ENCODE results near the gene MIOX.
A peak's percentile ranks its signal among the peaks of the same experiment; 100 is the strongest.

The MIOX gene

GRCh38 chr22:50456026-50456425, 30.6 kb upstream of the MIOX start:
- DNase-seq, result no peak

DNA sequence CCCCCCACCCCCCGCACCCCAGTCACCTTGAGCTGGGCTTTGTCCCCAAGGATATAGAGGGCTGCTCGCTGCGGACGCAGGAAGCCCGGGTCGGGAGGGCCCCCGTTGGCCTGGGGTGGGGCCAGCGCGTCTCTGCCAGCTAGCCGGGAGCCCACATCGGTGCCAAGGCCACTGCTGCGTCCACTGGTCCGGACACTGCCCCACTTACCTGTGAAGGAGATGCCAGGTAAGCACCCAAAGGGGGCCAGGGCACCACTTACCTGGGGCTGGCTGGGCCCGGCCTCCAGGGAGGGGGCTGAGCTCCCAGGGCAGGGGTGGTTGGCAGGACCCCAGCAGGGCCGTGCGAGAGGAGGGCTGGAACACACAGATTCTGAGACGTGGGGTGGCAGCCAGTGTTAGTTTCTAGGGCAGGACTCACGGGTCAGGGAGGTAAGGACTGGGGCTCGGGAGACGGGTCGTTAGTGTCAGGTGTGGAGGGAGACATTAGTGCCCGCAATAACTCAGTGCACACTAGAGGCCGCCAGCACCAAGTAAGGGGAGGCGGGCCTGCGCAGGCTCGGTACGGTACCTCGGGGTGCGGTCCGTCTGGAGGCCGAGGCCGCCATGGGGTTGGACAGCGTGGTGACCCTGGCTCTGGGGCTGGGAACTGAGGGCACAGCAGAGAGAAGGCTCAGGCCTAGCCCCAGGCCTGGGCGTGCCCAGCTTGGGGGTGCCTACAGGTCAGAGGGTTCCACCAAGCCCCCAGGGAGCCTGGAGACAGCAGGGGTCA, 30.0 kb upstream of the MIOX start:
- no peak for DNase-seq

DNA sequence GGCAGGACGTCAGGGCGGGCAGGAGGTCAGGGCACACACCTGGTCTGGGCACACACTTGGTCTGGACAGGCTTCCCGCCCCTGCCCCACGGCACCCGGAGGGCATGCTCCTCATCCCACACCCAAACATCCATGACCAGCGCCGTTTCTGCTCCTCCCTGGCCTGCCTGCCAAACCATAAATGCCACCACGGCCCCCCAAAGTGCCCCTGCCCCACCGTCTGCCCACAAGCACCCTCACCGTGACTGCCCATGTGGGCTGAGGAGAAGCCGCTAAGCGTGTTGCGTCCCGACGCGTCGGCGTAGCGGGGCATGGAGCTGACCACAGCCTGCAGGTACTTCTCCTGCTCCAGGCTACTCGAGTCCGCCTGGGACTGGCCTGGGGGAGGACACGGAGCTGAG, 27.6 kb upstream of the MIOX start:
- no peak for DNase-seq

- no peak for DNase-seq
Measured at GRCh38 chr22:50459496-50460140, 27.0 kb upstream of the MIOX start.

DNA sequence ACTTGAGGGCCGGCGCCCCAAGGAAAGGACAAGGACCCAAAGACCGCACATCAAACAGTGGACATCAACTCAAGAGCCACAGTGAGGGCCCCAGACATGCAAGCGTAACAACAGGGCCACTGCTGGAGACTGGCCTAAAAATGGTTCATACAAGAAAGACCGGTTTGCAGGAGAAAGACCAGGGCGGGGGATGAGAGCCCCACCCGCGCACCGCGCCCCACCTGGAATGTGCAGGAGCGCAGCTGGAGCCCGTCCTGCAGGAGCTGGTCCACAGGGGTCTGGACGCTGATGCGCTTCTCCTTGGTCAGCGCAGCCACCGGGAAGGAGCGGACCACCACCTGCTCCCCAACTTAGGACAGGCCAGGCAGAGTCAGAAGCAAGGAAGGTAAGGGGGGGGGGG, 25.7 kb upstream of the MIOX start:
- DNase-seq, result no peak

DNA sequence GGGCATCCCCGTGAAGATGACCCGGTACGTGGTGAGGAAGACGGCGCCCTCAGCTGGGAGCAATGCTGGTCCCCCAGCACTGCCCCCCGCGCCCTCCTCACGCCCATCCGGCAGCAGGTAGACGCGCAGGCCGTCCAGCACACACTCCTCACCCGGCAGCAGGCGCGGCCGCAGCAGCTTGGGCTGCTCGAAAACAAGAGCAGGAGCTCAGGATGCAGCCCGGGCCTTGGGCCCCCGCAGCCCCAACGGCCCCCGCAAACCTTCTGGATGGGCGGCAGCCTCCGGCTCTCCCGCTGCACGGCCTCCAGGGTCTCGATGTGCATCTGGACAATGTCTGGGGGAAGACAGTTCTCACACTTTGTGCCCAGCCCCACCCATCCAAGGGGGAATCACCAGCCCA, 25.1 kb upstream of the MIOX start:
- no peak for DNase-seq

DNA sequence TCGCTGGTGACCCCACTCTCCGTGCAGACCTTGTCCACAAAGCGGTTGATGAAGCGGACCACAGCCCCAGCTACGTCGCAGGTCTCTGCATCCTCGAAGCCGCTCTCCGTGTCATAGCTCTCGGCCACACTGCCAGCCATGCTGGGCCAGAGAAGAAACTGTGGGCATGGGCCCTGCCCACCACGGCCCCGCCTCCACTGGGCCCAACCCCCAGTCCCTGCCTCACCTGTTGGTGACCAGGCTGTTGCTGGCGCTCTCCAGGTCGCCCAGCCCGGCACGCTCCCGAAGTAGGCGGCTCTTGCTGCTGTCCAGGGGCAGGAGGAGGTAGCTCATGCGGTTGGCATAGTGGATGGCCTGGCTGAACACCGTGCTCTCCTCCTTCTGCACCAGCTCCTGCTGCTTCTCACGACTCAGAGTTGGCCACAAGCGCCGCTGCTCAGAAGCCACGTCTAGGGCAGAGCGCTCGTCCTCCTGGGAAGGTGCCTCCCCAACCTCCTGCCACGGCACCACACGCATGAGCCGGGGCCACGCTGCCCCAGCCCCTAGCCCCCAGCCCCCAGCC, 24.6 kb upstream of the MIOX start:
- no peak for DNase-seq

DNA sequence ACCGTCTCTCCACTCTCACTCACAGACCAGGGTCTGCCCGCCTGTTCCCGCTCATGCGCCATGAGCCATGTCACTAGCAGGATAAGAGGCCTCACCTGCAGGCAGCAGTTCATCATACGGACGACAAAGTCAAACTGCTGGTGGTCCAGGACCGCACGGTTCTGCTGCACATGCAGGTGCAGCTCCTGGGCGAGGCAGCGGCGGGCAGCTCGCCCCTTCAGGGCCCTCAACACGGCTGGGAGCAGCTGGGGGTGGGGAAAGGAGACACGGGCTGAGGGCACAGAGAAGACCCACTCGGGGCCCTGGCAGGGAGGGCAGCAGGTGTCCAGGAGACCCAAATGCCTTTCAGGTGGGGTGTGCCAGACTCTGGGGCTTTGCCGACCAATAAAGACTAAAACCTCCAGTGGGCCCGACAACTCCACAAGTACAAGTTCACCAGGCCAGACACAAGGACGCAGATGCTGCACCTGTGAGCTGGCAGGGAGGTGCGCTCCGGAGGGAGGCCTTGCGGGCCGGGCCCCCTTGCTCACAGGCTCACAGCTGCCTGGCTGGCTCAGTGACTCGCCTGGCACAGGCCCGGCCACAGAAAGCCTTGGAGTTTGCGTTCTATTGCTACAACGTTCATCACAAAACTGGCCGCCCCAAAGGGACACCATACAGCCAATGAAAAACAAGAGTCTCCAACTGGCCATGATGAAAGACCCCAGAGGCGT, 23.3 kb upstream of the MIOX start:
- DNase-seq, result no peak

DNA sequence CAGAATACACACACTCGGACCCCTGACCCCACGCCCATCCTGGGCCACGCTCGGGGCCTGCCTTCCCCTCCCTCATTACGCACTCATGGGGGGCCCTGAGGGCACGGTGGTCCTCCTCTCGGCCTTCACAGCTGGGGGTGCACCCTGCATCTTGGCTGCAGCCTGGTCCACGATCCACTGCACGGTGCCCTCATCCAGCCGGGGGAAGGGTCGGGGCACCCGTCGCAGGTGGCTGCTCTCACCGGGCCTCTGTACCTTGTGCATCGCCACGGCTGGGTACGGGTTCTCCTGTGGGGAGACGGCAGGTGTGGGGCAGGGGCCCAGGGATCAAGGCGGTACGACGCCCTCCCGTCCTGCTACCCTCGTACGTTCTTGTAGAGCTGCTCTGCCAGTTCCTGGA, 22.2 kb upstream of the MIOX start:
- no peak for DNase-seq

GRCh38 chr22:50465066-50465930, 21.4 kb upstream of the MIOX start:
- DNase-seq, result no peak

GRCh38 chr22:50467341-50467740, 19.3 kb upstream of the MIOX start:
- DNase-seq, result no peak

GRCh38 chr22:50467773-50468440, 18.8 kb upstream of the MIOX start:
- no peak for DNase-seq

- DNase-seq, result no peak
Measured at GRCh38 chr22:50468626-50469025, 18.0 kb upstream of the MIOX start.

GRCh38 chr22:50469377-50470305, 17.0 kb upstream of the MIOX start:
- peak; percentile 32 for DNase-seq

GRCh38 chr22:50470491-50470890, 16.2 kb upstream of the MIOX start:
- DNase-seq, result no peak

GRCh38 chr22:50471197-50471847, 15.3 kb upstream of the MIOX start:
- no peak for DNase-seq

- DNase-seq, result no peak
Measured at GRCh38 chr22:50471962-50472361, 14.7 kb upstream of the MIOX start.

- DNase-seq, result no peak
Measured at GRCh38 chr22:50473088-50473487, 13.6 kb upstream of the MIOX start.

DNA sequence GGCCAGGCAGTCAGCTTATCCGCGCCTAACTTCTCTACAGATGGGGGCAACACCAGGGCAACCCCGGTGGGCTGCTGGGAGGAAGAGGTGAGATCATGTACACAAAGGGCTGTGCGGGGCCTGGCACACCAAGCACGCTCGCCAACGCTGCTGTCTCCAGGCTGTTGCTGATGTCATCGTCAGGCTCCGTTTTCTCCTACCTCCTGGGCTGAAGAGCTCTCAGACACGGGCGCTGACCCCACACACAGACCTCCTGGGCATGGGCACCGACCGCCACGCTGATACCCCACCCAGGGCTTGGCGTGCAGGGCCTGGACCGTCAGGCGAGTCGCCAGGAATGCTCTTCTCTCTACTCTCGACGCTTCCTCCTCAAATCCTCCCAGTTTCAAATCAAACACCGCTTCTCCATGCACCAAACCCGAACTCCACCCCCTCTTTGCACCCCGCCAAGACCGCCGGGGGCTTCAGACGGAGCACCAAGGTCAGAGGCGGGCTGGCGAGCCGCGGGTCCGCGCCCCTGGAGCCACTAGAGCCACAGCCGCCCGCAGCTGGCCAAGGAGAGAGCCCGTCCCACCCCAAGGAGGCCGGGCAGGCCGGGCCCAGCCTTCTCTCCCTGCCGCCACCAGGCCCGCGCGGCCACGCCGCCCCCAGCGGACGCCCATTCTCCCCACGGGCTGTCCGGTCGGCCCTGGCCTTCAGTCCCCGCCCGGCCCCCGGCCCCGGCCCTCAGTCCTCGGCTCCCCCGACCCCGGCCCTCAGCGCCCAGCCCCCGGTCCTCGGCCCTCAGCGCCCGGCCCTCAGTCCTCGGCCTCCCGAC, 12.6 kb upstream of the MIOX start:
- no peak for DNase-seq
